Liver (tissue), 3 donors: Measurements from ENCODE around the gene GRIN1.

ENCODE experiments used
- CTCF ChIP-seq: fragments of 150-350 bp; IDR thresholded peaks from 2 replicates; pipeline ENCODE4 v1.5.1; 2017; ENCODE audit warnings: improper control_type of control experiment, low read depth, low read length; ENCODE audit not compliant: missing input control
- FOXA1 ChIP-seq: IDR thresholded peaks from 2 replicates; pipeline ENCODE4 v1.6.1; 2016; ENCODE audit warnings: antibody characterized with exemption
- GABPA ChIP-seq, 2 donors: IDR thresholded peaks in 1 of 2; conservative IDR thresholded peaks in 1 of 2; 2 replicates each; pipeline ENCODE4 v1.6.1; 2016; ENCODE audit warnings: antibody characterized with exemption in 2 of 2, mild to moderate bottlenecking in 1 of 2, moderate library complexity in 1 of 2
- JUND ChIP-seq, 2 donors: IDR thresholded peaks; 2 replicates each; pipeline ENCODE4 v1.6.1; 2016; ENCODE audit warnings: antibody characterized with exemption in 2 of 2
- RAD21 ChIP-seq, 2 donors: IDR thresholded peaks; 2 replicates each; pipeline ENCODE4 v1.6.1; 2016; ENCODE audit warnings: antibody characterized with exemption in 2 of 2, mild to moderate bottlenecking in 2 of 2
- RXRA ChIP-seq, 2 donors: IDR thresholded peaks; 2 replicates each; pipeline ENCODE4 v1.6.1; 2017 to 2018; ENCODE audit warnings: antibody characterized with exemption in 2 of 2, mild to moderate bottlenecking in 1 of 2
- SP1 ChIP-seq: IDR thresholded peaks from 2 replicates; pipeline ENCODE4 v1.6.1; 2018; ENCODE audit warnings: antibody characterized with exemption, mild to moderate bottlenecking
- TAF1 ChIP-seq: conservative IDR thresholded peaks from 2 replicates; pipeline ENCODE4 v1.6.1; 2016; ENCODE audit warnings: antibody characterized with exemption, mild to moderate bottlenecking
- YY1 ChIP-seq: IDR thresholded peaks from 2 replicates; pipeline ENCODE4 v1.6.1; 2016; ENCODE audit warnings: antibody characterized with exemption, mild to moderate bottlenecking
- TF ChIP-seq, protein P1 (sequence below): IDR thresholded peaks from 2 replicates; pipeline ENCODE4 v1.6.1; 2016; ENCODE audit warnings: antibody characterized with exemption, mild to moderate bottlenecking
- TF ChIP-seq, protein P2 (sequence below): IDR thresholded peaks from 2 replicates; pipeline ENCODE4 v1.6.1; 2016; ENCODE audit warnings: antibody characterized with exemption
- donor health status: healthy.
- donor health status: healthy.

GRCh38 chr9:137178201-137178938 lies 39.4 kb downstream of the GRIN1 start:
- TF ChIP-seq YY1 (no peak), CTCF (no peak), FOXA1 (no peak), TAF1 (no peak), SP1 (no peak), RAD21 (IDR thresholded peaks at IDR 0.05) (no peak), JUND (IDR thresholded peaks at IDR 0.05) (no peak), GABPA (IDR thresholded peaks at IDR 0.05 in 1 of 2, conservative IDR thresholded peaks at IDR 0.05 in 1 of 2) (no peak), RXRA (IDR thresholded peaks at IDR 0.05) (no peak)
- TF ChIP-seq, protein P1, sequence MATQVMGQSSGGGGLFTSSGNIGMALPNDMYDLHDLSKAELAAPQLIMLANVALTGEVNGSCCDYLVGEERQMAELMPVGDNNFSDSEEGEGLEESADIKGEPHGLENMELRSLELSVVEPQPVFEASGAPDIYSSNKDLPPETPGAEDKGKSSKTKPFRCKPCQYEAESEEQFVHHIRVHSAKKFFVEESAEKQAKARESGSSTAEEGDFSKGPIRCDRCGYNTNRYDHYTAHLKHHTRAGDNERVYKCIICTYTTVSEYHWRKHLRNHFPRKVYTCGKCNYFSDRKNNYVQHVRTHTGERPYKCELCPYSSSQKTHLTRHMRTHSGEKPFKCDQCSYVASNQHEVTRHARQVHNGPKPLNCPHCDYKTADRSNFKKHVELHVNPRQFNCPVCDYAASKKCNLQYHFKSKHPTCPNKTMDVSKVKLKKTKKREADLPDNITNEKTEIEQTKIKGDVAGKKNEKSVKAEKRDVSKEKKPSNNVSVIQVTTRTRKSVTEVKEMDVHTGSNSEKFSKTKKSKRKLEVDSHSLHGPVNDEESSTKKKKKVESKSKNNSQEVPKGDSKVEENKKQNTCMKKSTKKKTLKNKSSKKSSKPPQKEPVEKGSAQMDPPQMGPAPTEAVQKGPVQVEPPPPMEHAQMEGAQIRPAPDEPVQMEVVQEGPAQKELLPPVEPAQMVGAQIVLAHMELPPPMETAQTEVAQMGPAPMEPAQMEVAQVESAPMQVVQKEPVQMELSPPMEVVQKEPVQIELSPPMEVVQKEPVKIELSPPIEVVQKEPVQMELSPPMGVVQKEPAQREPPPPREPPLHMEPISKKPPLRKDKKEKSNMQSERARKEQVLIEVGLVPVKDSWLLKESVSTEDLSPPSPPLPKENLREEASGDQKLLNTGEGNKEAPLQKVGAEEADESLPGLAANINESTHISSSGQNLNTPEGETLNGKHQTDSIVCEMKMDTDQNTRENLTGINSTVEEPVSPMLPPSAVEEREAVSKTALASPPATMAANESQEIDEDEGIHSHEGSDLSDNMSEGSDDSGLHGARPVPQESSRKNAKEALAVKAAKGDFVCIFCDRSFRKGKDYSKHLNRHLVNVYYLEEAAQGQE: no peak
- TF ChIP-seq, protein P2, sequence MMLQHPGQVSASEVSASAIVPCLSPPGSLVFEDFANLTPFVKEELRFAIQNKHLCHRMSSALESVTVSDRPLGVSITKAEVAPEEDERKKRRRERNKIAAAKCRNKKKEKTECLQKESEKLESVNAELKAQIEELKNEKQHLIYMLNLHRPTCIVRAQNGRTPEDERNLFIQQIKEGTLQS: no peak
